OCI-LY1 (cell line): ENCODE measurements around the gene CASP3.

Source experiments
- CTCF ChIP-seq: fragments of 200-600 bp; sonication (generic), shearing (Covaris generic); IDR thresholded peaks from 2 replicates; pipeline ENCODE4 v1.5.1; 2017; ENCODE audit warnings: mild to moderate bottlenecking, antibody characterized with exemption, low read length, moderate library complexity, mixed read lengths
- EZH2 ChIP-seq: fragments of 200-600 bp; sonication (generic), shearing (Covaris generic); IDR thresholded peaks from 2 replicates; pipeline ENCODE4 v1.8.0; 2017; ENCODE audit warnings: borderline replicate concordance, mixed run types, mild to moderate bottlenecking, antibody characterized with exemption, low read length, moderate library complexity, mixed read lengths

GRCh38 chr4:184643731-184644130 lies 5.5 kb downstream of the CASP3 start:
- no peak for TF ChIP-seq CTCF
- no peak for TF ChIP-seq EZH2
